Measurements from ENCODE around the gene ADGRG1.

Gene ADGRG1

DNA sequence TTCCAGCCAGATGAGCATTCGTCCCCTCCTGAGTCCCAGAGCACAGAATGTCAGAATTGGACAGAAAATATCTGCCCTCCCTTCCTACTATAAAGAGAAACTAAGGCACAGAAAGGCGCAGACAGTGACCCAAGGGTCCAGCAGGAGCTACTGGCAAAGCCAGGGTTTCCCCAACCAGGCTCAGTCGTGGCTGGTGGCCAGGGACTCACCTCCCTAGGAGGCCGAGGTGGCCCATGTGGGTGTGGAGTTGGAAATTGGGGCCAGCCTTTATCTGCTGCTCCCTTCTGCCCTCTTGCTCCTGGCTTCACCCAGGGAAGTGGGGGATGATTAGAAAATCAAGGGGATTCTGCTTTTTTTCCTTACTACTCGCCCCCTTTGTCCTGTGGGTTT is 67.2 kb downstream of the ADGRG1 start:
- Histone ChIP-seq H3K9me3 (ENCODE audit: control insufficient read depth in 1 of 2, low read length in 2 of 2) (no peaks in the 10 kb centered on the region), H3K4me1 (ENCODE audit: control insufficient read depth in 1 of 2, insufficient read depth in 2 of 2, low read length in 2 of 2) (peaks cover 0 to 5% of the 10 kb centered on the region in 2 donors), H3K36me3 (ENCODE audit: control insufficient read depth in 1 of 2, insufficient read depth in 2 of 2, low read length in 2 of 2) (no peaks in the 10 kb centered on the region), H3K4me3 (ENCODE audit: low read depth in 1 of 2, low read length in 2 of 2) (no peak overlapping the region), H3K27ac (ENCODE audit: low read length) (no peak overlapping the region), H3K27me3 (ENCODE audit: low read depth, low read length) (no peaks in the 10 kb centered on the region)

DNA sequence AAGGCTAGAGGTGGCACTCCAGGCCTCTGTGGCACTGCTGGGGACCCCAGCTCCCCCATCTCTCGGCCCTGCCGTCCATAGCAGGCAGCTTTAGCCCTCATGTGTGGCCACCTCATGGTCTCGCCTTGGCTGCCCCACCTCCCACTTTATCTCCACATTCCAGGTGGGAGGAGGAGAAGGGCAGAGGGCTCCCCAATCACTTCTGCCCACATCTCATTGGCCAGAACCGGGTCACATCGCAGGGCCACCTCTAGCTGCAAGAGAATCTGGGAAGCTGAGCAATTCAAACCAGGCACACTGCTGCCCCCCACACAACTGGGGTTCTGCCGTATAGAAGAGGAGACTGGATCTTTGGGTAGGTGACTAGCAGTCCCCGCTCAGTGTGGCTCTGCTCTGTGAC is 67.8 kb downstream of the ADGRG1 start:
- Histone ChIP-seq H3K36me3 (ENCODE audit: control insufficient read depth in 1 of 2, insufficient read depth in 2 of 2, low read length in 2 of 2) (no peaks in the 10 kb centered on the region), H3K4me3 (ENCODE audit: low read depth in 1 of 2, low read length in 2 of 2) (no peak overlapping the region), H3K27ac (ENCODE audit: low read length) (no peak overlapping the region), H3K9me3 (ENCODE audit: control insufficient read depth in 1 of 2, low read length in 2 of 2) (no peaks in the 10 kb centered on the region), H3K27me3 (ENCODE audit: low read depth, low read length) (no peaks in the 10 kb centered on the region), H3K4me1 (ENCODE audit: control insufficient read depth in 1 of 2, insufficient read depth in 2 of 2, low read length in 2 of 2) (peaks cover 0 to under 1% of the 10 kb centered on the region in 2 donors)

DNA sequence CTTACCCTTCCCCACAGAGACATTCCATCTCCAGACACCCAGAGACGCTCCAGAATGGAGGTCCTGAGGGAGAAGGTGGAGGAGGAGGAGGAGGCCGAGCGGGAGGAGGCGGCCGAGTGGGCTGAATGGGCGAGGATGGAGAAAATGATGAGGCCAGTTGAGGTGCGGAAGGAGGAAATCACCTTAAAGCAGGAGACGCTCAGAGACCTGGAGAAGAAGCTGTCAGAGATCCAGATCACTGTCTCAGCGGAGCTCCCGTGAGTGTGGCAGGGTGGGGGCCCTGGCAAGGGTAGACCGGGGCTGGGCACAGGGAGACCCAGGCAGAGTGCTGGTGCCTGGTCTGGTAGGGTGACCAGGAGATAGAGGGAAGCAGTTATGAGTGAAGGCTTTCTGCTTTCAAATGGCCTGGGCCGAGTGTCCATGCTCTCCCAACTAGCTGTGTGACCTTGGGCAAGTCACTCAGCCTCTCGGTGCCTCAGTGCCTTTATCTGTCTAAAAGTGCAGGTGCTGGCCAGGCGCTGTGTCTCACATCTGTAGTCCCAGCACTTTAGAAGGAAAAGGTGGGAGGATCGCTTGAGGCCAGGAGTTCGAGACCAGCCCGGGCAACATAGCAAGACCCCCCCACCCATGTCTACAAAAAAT is 69.6 kb downstream of the ADGRG1 start:
- Histone ChIP-seq H3K36me3 (ENCODE audit: control insufficient read depth in 1 of 2, insufficient read depth in 2 of 2, low read length in 2 of 2) (no peaks in the 10 kb centered on the region), H3K4me3 (ENCODE audit: low read depth in 1 of 2, low read length in 2 of 2) (no peak overlapping the region), H3K9me3 (ENCODE audit: control insufficient read depth in 1 of 2, low read length in 2 of 2) (no peaks in the 10 kb centered on the region), H3K27ac (ENCODE audit: low read length) (no peak overlapping the region), H3K4me1 (ENCODE audit: control insufficient read depth in 1 of 2, insufficient read depth in 2 of 2, low read length in 2 of 2) (no peaks in the 10 kb centered on the region), H3K27me3 (ENCODE audit: low read depth, low read length) (no peaks in the 10 kb centered on the region)

DNA sequence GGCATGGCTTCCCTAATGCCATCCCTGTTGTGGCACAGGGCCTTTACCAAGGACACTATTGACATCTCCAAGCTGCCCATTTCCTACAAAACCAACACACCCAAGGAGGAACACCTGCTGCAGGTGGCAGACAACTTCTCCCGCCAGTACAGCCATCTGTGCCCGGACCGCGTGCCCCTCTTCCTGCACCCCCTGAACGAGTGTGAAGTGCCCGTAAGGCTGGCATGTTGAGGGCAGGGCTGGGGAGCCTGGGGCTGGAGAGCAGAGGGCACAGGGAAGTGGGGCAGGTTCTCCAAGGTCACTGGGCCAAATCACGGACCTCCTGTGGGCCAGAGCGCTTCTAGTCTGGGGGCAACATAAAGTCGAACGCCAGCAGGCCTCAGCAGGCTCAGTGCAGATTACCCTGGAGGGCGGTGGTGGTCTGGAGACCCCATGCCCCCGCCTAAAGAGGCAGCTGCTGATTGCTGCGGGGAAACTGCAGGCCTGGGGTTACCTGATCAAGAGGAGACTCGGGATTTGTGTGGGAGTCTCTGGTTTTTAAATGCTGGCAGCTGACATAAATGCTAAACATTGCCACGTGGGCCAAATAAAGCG is 70.5 kb downstream of the ADGRG1 start:
- Histone ChIP-seq H3K9me3 (ENCODE audit: control insufficient read depth in 1 of 2, low read length in 2 of 2) (no peaks in the 10 kb centered on the region), H3K4me1 (ENCODE audit: control insufficient read depth in 1 of 2, insufficient read depth in 2 of 2, low read length in 2 of 2) (no peaks in the 10 kb centered on the region), H3K27ac (ENCODE audit: low read length) (no peak overlapping the region), H3K4me3 (ENCODE audit: low read depth in 1 of 2, low read length in 2 of 2) (no peak overlapping the region), H3K27me3 (ENCODE audit: low read depth, low read length) (no peaks in the 10 kb centered on the region), H3K36me3 (ENCODE audit: control insufficient read depth in 1 of 2, insufficient read depth in 2 of 2, low read length in 2 of 2) (no peaks in the 10 kb centered on the region)

DNA sequence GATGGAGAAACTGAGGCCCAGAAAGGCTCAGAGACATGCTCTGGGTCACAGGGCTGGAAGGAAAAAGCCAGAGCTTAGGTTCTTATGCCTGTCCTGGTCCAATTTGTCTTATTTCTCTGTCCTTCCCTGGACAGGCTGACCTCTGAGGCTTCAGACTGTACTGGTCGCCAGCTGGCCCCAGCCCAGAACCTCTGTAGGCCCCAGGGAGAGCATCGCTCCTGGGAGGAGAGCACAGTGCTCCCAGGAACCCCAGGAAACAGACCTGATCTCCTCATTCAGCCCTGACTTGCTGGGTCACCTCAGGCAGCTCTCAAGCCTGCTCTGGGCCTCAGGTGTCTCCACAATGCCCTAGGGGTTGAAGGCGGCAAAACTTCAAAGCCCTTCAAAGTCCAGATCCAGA is 71.1 kb downstream of the ADGRG1 start:
- no peak overlapping the region for H3K27ac ChIP-seq (ENCODE audit: low read length)
- no peaks in the 10 kb centered on the region for H3K27me3 ChIP-seq (ENCODE audit: low read depth, low read length)
- H3K9me3 ChIP-seq (ENCODE audit: control insufficient read depth in 1 of 2, low read length in 2 of 2): no peaks in the 10 kb centered on the region
- H3K36me3 ChIP-seq (ENCODE audit: control insufficient read depth in 1 of 2, insufficient read depth in 2 of 2, low read length in 2 of 2): no peaks in the 10 kb centered on the region
- H3K4me3 ChIP-seq (ENCODE audit: low read depth in 1 of 2, low read length in 2 of 2): no peak overlapping the region
- no peaks in the 10 kb centered on the region for H3K4me1 ChIP-seq (ENCODE audit: control insufficient read depth in 1 of 2, insufficient read depth in 2 of 2, low read length in 2 of 2)

DNA sequence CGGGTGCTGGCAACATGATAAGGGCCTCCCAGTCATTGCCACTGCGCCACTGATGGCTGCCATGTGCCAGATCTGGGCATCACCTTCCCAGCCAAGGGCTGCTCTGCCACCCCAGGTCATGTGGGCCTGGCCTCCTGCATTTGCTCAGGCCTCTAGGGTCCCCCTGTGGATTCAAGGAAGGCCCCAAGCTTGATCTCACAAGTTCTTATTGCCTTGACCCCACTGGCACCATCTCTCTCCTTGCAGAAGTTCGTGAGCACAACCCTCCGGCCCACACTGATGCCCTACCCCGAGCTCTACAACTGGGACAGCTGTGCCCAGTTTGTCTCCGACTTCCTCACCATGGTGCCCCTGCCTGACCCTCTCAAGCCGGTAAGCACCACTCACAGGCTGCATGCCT is 71.5 kb downstream of the ADGRG1 start:
- no peaks in the 10 kb centered on the region for H3K9me3 ChIP-seq (ENCODE audit: control insufficient read depth in 1 of 2, low read length in 2 of 2)
- no peaks in the 10 kb centered on the region for H3K27me3 ChIP-seq (ENCODE audit: low read depth, low read length)
- no peaks in the 10 kb centered on the region for H3K36me3 ChIP-seq (ENCODE audit: control insufficient read depth in 1 of 2, insufficient read depth in 2 of 2, low read length in 2 of 2)
- H3K27ac ChIP-seq (ENCODE audit: low read length): no peak overlapping the region
- no peaks in the 10 kb centered on the region for H3K4me1 ChIP-seq (ENCODE audit: control insufficient read depth in 1 of 2, insufficient read depth in 2 of 2, low read length in 2 of 2)
- H3K4me3 ChIP-seq (ENCODE audit: low read depth in 1 of 2, low read length in 2 of 2): no peak overlapping the region

DNA sequence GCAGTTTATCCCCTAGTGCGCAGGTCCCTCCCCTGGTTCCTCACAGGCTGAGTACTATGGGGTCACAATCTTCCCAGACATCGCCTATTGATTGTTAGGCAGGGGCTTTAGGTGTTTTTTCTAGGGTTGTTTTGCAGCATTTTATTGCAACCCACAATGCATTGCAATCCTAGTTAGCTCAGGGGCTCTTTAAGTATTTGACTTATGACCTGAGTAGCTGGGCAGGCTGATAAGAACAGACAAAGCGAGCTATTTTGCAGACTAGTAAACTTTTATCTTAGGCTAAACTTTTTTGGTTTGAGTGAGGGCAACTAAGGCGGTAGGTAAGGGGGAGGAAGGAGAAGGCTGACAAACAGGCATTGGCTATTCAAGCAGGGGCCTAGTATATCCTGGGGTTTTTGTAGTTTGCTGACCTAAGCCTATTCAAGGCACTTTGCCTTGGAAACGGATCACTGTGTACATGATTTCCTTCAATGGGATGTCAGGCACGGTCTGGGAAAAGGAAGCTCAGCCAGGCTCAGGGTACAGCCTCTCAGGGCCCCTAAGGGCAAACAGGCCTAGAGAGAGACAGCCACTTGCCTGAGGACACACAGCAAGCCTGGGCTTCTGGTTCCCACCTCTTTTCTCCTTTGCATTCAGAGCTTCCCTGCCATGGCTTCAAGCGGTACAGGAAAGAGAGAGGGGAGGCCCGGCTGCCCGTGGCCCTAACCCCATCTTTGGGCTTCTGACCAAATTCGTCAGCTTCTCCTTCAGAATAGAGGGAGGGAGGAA is 72.5 kb downstream of the ADGRG1 start:
- no peak overlapping the region for H3K4me3 ChIP-seq (ENCODE audit: low read depth in 1 of 2, low read length in 2 of 2)
- H3K36me3 ChIP-seq (ENCODE audit: control insufficient read depth in 1 of 2, insufficient read depth in 2 of 2, low read length in 2 of 2): no peaks in the 10 kb centered on the region
- H3K4me1 ChIP-seq (ENCODE audit: control insufficient read depth in 1 of 2, insufficient read depth in 2 of 2, low read length in 2 of 2): no peaks in the 10 kb centered on the region
- H3K9me3 ChIP-seq (ENCODE audit: control insufficient read depth in 1 of 2, low read length in 2 of 2): no peaks in the 10 kb centered on the region
- H3K27ac ChIP-seq (ENCODE audit: low read length): no peak overlapping the region
- no peaks in the 10 kb centered on the region for H3K27me3 ChIP-seq (ENCODE audit: low read depth, low read length)

DNA sequence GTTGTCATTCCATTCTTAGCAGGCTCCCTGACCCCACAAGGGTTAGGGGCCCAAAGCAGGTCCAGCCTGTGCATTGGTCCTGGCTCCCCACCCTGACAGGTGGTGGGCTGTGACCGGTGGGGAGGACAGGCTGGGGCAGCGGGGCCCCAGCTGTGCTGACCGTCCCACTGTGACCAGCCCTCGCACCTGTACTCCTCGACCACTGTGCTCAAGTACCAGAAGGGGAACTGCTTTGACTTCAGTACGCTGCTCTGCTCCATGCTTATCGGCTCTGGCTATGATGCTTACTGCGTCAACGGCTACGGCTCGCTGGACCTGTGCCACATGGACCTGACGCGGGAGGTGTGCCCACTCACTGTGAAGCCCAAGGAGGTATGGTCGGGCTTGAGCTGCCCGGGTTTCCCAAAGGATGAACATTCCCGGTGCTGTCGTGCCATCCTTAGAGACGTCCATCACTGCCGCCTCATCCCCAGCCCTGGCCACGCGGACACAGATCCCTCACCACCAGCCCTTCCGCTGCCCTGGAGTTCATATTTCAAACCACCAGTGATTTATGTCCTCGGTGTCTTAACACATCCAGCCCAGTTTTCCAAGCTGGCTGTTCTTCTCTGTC is 73.4 kb downstream of the ADGRG1 start:
- no peaks in the 10 kb centered on the region for H3K27me3 ChIP-seq (ENCODE audit: low read depth, low read length)
- no peak overlapping the region for H3K27ac ChIP-seq (ENCODE audit: low read length)
- no peaks in the 10 kb centered on the region for H3K9me3 ChIP-seq (ENCODE audit: control insufficient read depth in 1 of 2, low read length in 2 of 2)
- no peak overlapping the region for H3K4me3 ChIP-seq (ENCODE audit: low read depth in 1 of 2, low read length in 2 of 2)
- H3K36me3 ChIP-seq (ENCODE audit: control insufficient read depth in 1 of 2, insufficient read depth in 2 of 2, low read length in 2 of 2): no peaks in the 10 kb centered on the region
- no peaks in the 10 kb centered on the region for H3K4me1 ChIP-seq (ENCODE audit: control insufficient read depth in 1 of 2, insufficient read depth in 2 of 2, low read length in 2 of 2)

DNA sequence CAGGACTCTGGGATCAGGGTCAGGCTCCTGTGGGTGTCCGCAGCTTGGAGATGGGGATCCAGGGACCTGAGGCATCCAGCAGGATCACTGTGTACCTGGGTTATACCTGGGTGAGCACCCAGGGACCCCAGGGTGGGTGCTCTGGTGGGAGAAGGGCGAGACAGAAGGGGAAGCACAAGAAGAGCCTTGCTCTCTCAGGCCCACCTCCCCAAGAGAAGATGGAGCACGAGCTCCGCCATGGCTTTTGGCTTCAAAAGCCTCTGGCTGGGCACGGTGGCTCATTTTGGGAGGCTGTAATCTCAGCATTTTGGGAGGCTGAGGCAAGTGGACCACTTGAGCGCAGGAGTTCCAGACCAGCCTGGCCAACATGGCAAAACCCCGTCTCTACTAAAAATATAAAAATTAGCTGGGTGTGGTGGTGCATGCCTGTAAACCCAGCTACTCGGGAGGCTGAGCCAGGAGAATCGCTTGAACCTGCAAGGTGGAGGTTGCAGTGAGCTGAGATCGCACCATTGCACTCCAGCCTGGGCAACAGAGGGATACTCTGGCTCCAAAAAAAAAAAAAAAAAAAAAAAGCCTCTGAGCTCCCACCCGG is 75.1 kb downstream of the ADGRG1 start:
- H3K27me3 ChIP-seq (ENCODE audit: low read depth, low read length): no peaks in the 10 kb centered on the region
- no peaks in the 10 kb centered on the region for H3K4me1 ChIP-seq (ENCODE audit: control insufficient read depth in 1 of 2, insufficient read depth in 2 of 2, low read length in 2 of 2)
- H3K36me3 ChIP-seq (ENCODE audit: control insufficient read depth in 1 of 2, insufficient read depth in 2 of 2, low read length in 2 of 2): no peaks in the 10 kb centered on the region
- H3K4me3 ChIP-seq (ENCODE audit: low read depth in 1 of 2, low read length in 2 of 2): no peak overlapping the region
- no peak overlapping the region for H3K27ac ChIP-seq (ENCODE audit: low read length)
- H3K9me3 ChIP-seq (ENCODE audit: control insufficient read depth in 1 of 2, low read length in 2 of 2): no peaks in the 10 kb centered on the region

DNA sequence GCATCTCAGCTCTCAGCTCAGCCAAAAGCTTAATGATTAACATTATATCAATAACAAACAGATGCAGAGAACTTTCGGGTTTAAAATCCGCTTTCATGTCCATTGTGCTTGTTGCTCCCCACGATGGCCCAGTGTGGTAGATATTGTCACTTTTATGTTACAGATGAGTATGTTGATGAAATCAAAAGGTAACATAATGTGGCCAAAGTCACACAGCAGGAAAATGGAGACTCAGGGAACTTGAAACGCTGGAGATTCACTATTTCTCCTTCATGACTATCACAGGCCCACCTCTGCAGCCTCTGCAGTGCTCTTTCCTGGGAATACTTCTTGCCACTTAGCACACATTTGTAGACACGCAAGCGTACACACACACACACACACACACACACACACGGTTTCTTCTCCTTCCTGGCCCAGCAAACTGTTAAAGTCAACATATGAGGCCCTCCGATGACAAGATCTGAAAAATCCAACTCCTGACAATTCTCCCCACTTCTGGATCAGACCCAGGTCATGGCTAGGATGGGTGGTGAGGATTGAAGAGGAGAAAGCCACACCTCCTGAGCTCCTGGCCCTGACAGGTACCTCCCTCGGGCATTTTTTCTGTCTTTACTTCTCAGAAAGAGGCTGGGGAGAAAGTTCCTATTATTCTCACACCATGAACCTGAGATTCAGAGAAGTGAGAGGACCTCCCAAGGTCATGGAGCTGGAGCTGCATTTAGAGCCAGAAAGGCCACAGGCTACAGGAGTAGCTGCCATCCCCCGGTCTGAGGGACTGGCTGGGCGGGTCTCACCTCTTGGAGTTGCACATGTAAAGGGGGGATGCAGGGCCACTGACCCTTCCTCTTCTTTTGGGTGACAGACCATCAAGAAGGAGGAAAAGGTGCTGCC is 75.8 kb downstream of the ADGRG1 start:
- H3K27ac ChIP-seq (ENCODE audit: low read length): no peak overlapping the region
- no peaks in the 10 kb centered on the region for H3K4me1 ChIP-seq (ENCODE audit: control insufficient read depth in 1 of 2, insufficient read depth in 2 of 2, low read length in 2 of 2)
- H3K27me3 ChIP-seq (ENCODE audit: low read depth, low read length): no peaks in the 10 kb centered on the region
- no peaks in the 10 kb centered on the region for H3K9me3 ChIP-seq (ENCODE audit: control insufficient read depth in 1 of 2, low read length in 2 of 2)
- H3K36me3 ChIP-seq (ENCODE audit: control insufficient read depth in 1 of 2, insufficient read depth in 2 of 2, low read length in 2 of 2): no peaks in the 10 kb centered on the region
- H3K4me3 ChIP-seq (ENCODE audit: low read depth in 1 of 2, low read length in 2 of 2): no peak overlapping the region
